GM21717 (cell line): ENCODE measurements around the gene GRID1.

Experiments
- ATAC-seq: cut with Tn5 transposase; IDR thresholded peaks from one replicate; pipeline ENCODE4 v1.9.1; 2021; ENCODE audit warnings: mild to moderate bottlenecking, moderate library complexity; ENCODE audit not compliant: unreplicated experiment

GRID1 gene

DNA sequence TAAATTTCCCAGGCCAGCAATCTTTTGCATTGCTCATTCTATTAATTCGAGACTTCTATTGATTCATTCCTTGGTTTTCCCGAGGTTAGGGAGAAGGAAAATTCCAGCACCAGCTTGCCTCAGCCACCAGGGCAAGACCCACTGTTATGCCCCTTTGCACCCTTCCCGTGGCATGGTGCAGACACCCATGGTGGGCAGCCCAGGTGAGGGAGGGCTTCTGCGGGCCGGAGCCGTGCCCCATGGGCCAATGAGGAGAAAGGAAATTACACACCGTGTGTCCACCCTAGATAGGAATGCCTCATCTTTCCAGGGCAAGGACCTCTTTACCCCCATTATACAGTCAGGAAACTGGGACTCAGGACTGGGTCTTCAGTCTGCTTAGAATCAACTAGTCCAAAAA is 4.5 kb upstream of the GRID1 start:
- no peak for ATAC-seq

DNA sequence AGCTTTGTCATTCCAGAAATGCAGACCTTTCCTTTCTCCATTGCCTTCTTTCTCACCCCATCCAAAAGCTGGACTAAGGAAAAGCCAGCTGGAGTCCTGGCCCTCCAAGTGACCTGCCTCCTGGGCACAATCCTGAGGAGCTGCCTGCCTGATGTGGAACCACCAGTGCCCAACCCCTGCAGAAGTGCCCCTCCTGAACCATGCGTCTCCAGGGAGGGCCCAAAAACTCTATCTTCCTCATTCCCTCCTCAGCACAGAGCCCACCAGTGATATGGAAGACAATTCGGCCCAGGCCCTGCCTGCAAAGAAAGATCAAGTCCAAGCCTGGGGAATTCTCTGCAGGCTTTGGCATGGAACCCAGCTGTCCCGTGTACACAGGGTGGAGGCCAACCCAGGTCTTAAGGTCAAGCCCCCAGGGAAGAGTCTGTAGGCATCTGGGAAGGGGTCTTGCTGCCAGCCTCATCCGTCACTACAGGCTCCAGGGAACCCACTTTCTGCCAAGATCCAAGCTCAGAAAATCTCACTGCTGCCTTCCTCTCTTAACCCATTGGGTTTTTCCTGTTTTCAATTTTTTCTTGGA is 3.5 kb upstream of the GRID1 start:
- ATAC-seq, result no peak

DNA sequence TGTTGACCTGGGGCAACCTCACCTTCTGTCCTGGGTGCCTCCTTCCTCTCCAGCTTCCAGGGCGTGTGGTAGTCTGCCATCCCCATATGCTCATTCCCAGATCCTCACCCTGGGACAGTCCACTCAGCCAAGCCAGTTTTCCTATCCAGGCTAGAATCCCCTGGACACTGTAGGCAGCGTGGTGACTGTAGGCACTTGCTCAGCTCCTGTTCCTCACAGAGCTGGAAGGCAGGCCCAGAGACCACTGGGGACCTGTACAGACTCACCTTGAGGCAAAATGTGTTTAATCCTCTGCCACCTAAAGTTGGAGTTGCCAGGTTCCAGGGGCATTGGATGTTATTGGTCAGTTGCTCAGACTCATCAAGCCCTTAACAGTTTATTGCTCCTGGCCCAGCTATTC is 2.4 kb upstream of the GRID1 start:
- ATAC-seq, result no peak

DNA sequence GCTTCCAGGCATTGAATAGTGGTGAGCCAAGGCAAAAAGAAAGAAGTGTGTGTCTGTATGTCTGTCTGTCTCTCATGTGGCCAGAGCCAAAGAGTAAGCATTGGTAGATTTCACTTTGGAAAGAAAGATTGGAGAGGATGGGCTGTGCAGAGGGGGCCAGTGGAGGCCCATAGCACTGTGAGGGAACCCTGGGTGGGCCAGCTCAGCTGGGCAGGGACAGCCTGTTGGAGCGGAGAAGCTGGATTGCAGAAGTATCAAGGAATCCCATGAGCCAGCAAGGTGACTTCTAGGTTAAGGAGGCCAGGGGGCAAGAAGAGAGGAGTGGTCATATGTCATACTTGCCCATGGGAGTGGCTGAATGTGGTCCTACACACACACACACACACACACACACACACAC is 1.5 kb upstream of the GRID1 start:
- no peak for ATAC-seq

DNA sequence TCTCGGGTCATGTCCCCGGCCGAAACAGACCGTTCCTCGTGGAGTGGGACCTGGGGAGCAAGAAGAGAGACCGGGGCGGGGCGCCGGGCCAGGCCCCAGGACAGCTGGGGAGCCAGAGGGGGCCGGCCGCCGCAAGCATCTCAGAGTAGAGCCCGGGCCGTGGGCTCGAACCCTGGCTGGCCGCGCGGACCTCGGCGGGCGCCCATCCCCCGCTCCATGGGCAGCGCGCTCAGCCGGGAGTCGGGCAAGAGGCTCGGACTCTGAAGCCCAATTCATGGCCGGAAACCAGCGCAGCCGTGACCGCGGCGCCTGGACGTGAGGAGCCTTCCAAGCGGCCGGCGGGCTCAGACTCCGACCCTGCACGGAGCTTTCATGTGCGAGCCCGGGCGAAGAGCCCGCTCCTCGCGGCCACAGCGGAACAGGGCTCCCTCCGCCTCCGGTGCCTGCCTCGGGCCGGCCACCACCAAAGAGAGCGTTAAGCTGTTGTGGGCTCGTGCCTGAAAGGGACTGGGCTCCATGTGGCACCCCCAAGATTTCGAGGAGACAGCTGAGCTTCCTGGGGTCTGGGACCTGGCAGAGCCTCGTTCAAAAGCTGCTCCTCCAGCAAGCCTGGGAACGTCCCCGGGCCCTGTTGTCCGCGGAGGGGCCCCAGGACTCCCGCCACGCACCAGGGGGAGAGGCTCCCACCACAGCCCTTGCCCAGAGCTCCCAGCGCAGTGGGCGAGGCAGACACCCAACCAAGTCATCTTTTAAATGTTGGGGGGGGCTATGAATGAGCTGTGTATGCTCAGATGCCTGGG is 757 bp upstream of the GRID1 start:
- no peak for ATAC-seq

DNA sequence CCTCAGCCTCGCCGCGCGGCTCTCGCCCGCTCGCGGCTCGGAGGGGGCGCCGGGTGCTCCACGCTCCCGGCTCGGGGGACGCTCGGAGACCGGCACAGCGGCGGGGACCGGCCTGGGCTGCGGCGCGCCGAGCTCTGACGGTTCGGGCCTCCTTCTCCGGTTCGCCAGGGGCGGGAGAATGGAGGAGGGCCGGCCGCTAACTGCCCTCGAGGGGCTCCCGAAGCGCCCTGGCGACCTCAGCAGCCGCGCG is 232 bp upstream of the GRID1 start:
- peak; percentile 39 for ATAC-seq

DNA sequence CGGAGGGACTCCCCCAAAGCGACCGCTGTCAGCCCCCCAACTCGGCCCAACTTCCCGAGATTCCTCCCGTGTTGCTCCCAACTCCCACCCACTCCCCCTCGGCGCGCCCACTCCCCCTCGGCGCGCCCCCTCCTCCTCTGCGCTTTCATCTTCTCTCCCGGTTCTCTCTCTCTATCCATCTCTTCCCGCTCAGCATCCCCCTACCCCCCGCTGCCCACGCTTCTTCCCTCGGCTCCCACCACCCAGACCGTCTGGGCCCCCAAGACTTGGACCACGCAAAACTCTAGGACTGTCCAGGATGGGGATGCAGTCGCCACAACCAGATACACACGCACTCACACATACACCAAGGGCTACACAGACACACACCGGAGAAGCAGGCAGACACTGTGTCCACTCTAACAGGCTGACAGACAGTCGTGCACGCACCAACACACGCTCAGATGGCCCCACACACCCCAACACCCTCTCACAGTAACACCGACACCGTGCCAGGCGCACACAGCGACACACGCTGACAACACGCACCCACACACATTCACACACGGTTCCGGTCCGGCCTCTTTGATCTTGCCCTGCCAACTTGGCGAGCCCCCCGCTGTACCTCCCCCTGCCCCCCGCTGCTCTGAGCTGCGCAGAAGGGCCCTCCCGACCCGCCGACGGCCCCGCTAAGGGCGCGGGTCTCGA is 1.1 kb downstream of the GRID1 start:
- no peak for ATAC-seq

DNA sequence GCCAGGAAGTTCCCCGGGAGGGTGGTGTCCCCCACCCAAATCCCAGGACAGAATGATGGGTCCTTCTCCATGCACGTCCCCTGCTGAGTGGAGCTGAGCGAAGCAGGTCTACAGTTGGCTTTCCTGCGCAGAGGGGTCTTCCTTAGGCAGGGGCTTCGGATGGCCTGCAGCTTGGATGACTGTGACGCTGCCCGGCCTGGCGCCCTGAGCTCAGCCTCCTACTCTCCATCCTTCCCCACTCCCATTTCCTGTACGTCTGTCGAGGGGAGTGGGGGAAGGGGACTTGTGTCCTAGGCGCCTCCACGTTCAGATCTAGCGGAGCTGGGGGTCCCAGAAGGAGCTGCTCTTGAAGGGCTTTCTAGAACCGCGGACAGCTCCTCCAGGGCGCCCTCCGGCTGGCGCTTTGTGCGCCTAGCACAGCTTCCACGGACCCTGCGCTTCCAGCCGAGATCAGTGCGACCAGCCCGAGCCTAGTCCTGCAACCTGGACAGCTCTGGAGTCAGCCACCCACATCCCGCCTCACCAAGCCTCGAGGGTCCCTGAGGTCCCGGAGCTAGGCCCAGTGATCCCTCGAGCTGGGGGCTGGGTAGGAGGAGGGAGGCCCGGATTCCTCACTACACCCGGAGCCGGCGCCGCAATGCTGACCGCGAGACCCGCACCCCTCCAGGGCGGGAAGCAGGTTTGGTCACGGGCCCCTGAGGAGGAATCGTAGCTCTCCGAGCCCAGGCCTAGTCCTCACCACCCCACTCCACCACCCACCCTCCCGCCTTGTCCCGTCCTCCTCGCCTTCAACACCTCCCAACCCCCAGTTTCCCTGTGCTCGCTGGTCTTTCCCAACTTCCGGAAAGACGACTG is 1.9 kb downstream of the GRID1 start:
- no peak for ATAC-seq

DNA sequence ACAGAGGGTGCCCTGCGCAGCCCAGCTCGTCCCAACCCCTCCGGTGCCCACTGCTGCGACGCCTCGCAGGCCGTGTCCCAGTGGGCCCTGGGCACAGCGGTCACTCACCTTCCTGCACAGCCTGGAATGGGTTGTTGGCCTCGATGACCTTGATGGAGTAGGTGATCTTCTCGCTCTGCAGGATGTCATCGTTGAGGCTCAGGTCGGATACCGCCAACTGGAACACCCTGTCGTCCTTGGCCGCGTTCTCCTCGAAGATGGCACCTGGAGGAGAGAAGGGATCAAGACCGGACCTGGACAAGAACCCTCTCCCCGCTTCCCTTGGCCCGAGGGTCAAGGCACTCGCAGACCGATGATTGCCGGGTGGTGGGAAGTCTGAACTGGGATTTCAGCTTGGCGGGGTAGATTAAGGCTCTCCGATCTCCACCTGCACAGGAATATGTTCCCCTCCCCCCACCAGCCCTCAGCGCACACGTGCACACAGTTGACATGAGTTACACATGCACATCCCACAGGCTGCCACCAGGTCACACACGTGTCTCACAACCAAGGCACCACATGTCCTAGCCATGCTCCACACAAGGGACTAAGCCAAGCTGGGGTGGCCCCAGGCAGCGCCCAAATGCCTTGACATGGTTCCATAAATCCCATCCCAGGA is 2.6 kb downstream of the GRID1 start:
- no peak for ATAC-seq

DNA sequence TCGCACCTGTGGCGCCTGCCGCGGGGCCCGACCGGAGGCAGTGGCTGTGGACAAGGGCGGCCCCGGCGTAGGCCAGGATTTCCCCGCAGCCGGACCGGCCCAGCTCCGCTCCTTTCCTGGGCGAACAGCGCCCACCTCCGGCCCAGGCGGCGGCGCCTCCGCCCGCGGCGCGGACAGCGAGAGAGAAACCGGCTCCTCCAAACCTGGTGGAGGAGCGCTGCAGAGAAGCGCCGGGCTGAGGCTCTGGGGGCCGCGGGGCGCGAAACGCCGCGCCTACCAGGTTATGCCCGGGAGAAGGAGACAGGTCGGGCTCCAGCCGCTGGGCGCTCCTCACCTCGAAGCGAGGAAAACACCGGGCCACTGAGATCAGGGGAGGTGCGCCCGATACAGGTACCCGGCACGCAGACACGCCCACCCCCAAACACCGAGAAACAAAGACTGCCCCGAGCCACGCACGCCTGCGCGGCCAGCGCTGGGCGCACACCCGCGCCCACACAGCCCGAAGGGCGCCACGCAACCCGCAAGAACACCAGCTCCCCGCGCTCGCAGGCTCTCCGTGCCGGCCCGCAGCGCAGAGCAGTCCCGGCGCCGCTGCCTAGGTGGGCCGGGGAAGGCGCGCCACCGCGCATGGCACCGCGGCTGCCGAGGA is 3.3 kb downstream of the GRID1 start:
- ATAC-seq, result no peak

DNA sequence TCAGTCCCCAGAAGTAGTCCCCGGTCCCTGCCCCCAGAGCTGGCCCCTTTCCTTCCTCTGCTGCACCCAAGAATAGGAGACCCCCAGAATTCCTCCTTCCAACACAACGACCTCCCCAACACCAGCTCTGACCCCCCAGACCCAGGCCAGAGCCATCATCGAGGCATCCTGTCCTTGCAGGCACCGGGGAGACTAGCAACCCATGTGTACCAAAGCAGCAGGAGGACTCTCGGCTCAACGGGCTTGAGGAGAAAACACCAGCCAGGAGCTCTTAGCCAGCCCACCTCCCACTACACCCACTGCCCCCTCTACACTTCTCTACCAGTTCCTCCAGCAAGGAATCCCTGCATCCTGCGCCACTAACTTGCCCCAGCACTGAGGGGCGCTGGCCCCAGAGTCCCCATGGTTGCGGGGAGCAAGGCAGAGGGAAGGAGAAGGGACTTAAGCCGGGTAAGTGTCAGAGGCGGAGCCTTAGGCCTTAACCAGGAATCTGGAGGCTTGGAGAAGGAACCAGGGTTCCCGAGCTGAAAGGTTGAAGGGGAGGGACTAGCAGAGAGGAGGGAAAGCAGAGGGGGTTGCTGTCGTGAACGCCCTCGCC is 3.9 kb downstream of the GRID1 start:
- no peak for ATAC-seq

DNA sequence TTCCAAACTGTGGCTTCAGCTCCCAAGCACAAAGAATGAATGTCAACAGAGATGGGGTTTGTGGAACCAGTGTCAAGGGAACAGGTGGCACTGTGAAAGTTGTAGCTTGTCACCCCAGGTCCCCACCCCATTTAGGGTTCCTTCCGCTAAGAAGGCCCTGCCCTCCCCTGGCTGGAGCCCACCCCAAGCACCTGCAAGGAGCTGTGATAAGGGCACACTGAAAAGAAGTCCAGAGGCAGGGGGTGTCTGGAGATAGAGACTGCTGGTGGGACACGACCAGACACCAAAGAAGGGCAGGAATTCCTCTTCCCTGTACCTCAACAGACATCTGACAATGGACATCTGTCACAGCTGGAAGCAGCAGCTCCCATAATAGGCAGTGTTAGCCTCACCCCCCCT is 4.5 kb downstream of the GRID1 start:
- no peak for ATAC-seq

DNA sequence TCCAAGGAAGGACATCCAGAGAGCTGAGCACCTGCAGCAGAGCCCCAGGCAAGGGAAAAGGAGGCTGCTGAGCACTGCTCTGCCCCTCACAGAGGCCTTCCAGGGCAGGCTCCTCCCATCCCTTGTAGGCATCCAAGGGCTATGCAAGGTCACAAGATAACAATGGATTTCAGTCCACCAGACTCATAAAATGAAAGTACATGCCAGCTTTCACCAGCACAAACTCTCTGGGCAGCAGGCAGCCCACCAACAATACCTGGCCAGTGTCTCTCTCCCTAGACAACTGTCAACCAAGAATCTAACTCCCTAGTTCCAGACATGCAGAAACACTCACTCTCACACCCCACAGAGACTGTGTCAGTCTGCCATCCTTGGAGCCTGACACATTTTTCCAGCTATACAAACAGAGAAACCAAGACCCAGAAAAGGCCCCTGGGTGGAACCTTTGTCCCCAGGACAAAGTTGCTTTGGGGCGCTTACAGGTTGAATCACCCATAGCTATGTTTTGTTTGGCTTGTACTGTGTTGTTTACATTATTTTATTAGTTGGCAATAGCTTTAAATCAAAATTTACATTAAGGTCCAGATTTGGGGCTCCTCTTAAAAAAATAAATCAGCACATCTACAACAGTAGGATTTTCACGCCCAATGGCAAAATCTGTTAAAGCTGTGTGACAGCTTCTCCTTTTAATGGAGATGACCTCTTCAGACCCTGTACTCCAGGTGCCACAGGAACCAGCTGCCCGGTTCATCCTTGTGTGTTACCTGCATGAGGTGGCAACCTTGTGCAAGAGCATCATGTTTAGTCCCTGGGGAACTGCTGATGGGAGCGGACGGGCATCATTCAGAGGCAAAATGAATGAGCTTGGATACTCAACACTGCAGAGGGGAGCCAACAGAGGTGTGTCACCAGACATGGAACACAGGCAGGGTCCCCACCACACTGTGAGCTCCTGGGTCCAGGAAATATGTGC is 5.2 kb downstream of the GRID1 start:
- no peak for ATAC-seq

DNA sequence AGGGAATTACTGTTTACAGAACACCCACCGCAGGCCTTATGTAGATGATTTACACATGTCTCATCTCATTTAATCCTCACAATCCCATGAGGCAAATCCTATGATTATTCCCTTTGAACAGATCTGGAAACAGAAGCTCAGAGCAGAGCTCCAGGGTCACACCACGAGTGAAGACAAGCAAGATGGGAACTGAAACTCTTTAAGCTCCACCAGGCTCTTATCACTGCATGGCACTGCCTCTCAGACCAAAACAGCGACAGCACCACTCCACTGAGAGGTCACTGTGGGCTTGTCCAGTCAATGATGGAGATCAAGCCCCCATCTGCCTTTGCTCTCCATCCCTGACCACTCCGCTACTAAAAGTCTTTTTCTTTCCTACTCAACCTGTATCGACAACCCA is 5.9 kb downstream of the GRID1 start:
- no peak for ATAC-seq

DNA sequence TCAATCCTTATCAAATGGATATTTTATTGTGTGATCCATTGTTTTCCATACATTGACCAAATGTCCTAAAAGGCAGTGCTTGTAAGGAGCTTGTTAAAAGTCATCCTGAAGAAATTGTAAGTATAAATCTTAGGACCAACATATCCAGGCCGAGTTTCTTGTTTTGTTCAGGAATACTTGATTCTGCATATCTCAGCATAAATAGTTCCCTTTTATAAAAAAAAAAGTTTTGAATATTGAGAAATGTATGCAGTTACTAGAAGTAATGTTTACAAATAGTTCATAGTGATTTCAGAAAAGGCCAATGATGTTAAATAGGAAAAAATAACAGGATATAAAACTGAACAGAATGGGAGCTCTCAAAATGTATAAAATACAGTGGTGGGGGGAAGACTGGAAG is 6.6 kb downstream of the GRID1 start:
- ATAC-seq, result no peak

DNA sequence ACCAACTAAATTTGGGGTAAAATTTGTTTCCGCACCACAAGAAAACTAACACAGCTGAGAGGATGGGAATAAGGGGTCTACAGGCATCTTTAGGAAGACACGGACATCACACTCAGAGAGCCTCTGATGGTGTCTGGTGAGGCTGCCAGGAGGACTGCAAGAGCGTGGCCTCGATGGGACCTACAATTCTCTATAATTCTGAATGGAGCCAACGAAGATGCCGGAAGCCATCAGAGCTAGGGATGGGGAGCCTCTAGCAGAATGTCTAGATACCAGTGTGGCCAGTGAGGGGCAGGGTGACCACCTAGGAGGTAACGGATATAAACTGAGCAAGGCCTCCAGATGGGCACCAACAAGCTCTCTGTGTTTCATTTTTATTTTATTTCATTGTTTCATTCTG is 7.5 kb downstream of the GRID1 start:
- ATAC-seq, result no peak

DNA sequence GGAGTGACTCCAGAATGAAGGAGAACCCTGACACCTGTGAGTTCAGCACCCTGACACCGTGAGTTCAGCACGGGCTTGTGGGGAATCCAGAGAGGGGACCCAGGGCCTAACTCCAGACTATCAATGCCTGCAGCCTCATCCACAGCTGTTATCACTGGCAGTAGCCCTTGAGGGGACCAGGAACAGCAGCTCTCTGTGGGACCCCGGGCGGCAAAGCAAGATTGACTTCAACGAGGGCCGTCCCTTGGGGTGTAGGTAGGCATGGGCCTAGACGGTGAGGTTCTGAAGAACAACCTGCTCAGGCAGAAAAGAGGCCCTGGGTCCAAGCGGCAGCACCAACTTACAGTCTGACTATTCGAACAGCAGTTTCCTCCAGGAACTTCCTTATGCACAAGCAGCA is 8.9 kb downstream of the GRID1 start:
- no peak for ATAC-seq

DNA sequence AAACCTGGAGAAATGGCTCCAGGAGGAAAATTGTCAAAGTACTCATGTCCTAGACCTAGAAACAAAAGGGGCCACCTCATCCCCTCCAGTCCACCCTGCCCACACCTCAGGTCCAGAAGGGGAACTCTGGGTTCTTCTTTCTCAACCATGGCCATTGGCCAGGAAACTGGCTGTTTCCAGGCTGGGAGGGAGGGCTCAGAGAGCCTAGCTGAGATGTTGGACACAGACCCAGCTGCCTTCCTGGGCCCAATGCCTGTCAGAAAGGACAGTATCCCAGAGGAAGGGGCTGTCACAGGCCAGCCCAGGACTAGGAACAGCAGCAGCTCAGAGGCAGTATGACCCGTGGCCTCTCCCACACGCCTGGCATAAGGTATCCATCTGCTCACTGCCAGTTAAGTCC is 9.6 kb downstream of the GRID1 start:
- no peak for ATAC-seq

DNA sequence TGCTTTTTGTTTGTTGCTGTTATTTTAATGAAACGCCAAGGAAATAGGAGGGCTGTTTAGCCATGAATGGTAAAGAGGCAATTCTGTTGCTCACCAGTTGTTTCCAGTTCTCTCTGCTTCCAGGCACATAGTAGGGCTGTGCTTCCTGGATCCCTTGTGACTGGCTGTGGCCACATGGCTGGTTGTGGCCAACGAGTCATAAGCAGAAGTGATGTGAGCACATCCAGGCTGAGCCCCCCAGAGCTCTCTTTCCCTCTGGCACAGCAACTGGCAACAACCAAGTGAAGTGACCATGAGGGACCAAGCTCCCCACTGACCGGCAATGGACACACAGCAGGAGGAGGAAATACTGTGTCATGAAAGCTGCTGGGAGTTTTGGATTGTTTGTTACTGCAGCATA is 10.3 kb downstream of the GRID1 start:
- no peak for ATAC-seq
